WERI-Rb-1 (cell line): ENCODE measurements around the gene ADGRD1.

Experiments used
- DNase-seq: peaks from one replicate; pipeline ENCODE4 v3.0.0-alpha.2; 2020
- H3K27ac ChIP-seq: fragments of 250-450 bp; sonication (Bioruptor Pico); 2 replicates; pipeline ENCODE4 v1.5.1; 2020; ENCODE audit warnings: mild to moderate bottlenecking, moderate library complexity
- H3K27me3 ChIP-seq: fragments of 250-450 bp; sonication (Bioruptor Pico); 2 replicates; pipeline ENCODE4 v1.5.1; 2021; ENCODE audit warnings: mild to moderate bottlenecking, low read depth, moderate library complexity; ENCODE audit not compliant: insufficient read depth, severe bottlenecking
- H3K36me3 ChIP-seq: fragments of 250-450 bp; sonication (Bioruptor Pico); 2 replicates; pipeline ENCODE4 v1.5.1; 2020; ENCODE audit warnings: mild to moderate bottlenecking, moderate library complexity
- H3K4me3 ChIP-seq: 2 replicates; pipeline ENCODE4 v1.5.1; 2011; ENCODE audit warnings: low read depth, mild to moderate bottlenecking, control low read depth, low read length
- H3K9me3 ChIP-seq: fragments of 250-450 bp; sonication (Bioruptor Pico); 2 replicates; pipeline ENCODE4 v1.5.1; 2021; ENCODE audit warnings: mild to moderate bottlenecking, moderate library complexity; ENCODE audit not compliant: severe bottlenecking
- CTCF ChIP-seq: IDR thresholded peaks from 2 replicates; pipeline ENCODE4 v1.5.1; 2011; ENCODE audit warnings: low read depth, mild to moderate bottlenecking, control low read depth, inconsistent platforms, low read length

ADGRD1 gene

DNA sequence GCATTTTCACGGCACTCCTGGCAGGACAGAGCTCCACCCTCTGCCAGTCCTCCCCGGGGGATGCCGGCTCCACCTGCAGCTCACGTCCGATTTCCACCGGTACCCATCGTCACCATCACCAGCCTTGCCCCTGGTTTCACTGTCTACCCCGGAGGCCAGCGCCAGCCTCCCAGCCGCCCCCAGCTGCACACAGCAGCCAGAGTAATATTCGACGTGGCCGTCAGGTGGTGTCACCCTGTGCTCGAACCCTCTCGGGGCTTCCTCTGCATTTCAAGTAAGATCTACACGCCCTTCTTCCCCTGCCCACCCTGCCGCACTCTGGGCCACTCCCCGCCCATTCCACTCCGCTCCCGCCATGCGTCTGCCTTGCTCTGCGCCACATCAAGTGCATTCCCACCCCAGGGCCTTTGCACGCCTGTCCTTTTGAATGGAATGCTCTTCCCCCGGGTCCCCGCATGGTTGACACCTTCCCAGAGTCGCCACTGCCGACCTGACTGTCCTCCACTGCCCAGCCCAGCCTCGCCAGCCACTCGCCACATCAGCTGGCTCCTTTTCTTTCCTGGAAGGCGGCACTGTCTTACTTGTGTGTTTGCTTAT, 80.3 kb downstream of the ADGRD1 start:
- no peaks in the 10 kb centered on the region for H3K9me3 ChIP-seq
- no peak for DNase-seq
- H3K36me3 ChIP-seq: no peaks in the 10 kb centered on the region
- no peak for TF ChIP-seq CTCF
- H3K27ac ChIP-seq: no peak overlapping the region
- no peak overlapping the region for H3K4me3 ChIP-seq
- no peaks in the 10 kb centered on the region for H3K27me3 ChIP-seq

GRCh38 chr12:131034631-131035244, 81.0 kb downstream of the ADGRD1 start:
- no peak overlapping the region for H3K4me3 ChIP-seq
- H3K36me3 ChIP-seq: no peaks in the 10 kb centered on the region
- no peak for DNase-seq
- no peak overlapping the region for H3K27ac ChIP-seq
- H3K9me3 ChIP-seq: no peaks in the 10 kb centered on the region
- no peak for TF ChIP-seq CTCF
- H3K27me3 ChIP-seq: no peaks in the 10 kb centered on the region

GRCh38 chr12:131035245-131035681, 81.6 kb downstream of the ADGRD1 start:
- Histone ChIP-seq H3K27me3 (no peaks in the 10 kb centered on the region), H3K4me3 (no peak overlapping the region), H3K36me3 (no peaks in the 10 kb centered on the region), H3K27ac (no peak overlapping the region), H3K9me3 (no peaks in the 10 kb centered on the region)
- no peak for TF ChIP-seq CTCF
- DNase-seq: no peak

- no peaks in the 10 kb centered on the region for H3K36me3 ChIP-seq
- no peak for DNase-seq
- no peaks in the 10 kb centered on the region for H3K9me3 ChIP-seq
- H3K4me3 ChIP-seq: no peak overlapping the region
- TF ChIP-seq CTCF: no peak
- no peak overlapping the region for H3K27ac ChIP-seq
- no peaks in the 10 kb centered on the region for H3K27me3 ChIP-seq
Measured at GRCh38 chr12:131038159-131038558, 84.5 kb downstream of the ADGRD1 start.

DNA sequence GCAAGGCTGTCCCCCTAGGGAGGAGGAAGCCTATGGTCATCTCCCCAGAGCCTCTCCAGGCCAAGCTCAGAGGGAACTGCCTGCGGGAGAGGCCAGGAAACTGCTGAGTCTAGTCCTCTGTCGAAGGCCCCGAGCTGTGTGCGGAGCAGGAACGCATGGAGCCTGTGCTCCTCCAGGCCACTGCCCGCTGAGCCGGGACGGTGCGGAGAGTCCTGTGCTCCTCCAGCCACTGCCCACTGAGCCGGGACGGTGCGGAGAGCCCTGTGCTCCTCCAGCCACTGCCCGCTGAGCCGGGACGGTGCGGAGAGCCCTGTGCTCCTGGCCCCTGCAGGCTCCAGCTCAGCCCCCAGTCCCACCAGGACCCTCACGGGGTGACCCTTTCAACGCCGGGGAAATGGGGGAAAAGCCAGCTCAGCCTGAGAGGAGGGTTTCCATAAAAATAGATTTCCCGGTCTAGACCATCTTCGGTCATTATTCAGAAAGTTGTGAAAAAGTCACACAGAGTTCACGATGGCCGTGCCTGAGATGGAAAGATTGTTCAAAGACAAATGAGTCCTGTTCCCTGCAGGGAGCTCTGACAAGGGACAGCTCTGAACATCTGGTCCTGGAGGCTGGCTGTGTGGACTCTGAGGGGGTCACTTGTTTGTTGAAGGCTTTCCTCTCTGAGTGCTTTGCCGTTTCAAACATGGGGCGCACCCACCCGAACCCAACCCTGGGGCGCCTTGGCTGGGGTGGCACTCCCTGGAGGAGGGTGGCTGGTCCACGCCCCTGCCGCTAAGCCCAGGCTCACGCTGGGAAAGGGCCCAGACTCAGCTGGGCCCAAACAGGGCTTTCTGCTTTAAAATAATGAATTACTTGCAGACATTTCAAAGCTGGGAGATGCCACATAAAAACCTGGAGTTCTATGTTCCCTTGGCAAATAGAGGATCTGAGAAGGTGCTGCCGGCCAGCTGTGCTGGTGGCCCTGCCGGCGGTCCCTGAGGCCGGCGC, 85.5 kb downstream of the ADGRD1 start:
- DNase-seq: no peak
- H3K27ac ChIP-seq: no peak overlapping the region
- H3K36me3 ChIP-seq: no peaks in the 10 kb centered on the region
- no peak for TF ChIP-seq CTCF
- no peaks in the 10 kb centered on the region for H3K9me3 ChIP-seq
- no peaks in the 10 kb centered on the region for H3K27me3 ChIP-seq
- H3K4me3 ChIP-seq: no peak overlapping the region
